MG63 (cell line): ENCODE results near the gene MGAT3. TPM values are rescaled to one million over a fixed set of nuclear protein-coding genes. Genes with fewer than 3 reads are reported as not detected.
A peak's percentile ranks its signal among the peaks of the same experiment; 100 is the strongest.

Source experiments
- DNase-seq: peaks from one replicate; pipeline ENCODE4 v3.0.0-alpha.2; 2020
- H3K27me3 ChIP-seq: fragments of 250-450 bp; sonication (Bioruptor Pico); 2 replicates; pipeline ENCODE4 v1.5.1; 2020; ENCODE audit warnings: mild to moderate bottlenecking, moderate library complexity
- H3K36me3 ChIP-seq: fragments of 250-450 bp; sonication (Bioruptor Pico); 2 replicates; pipeline ENCODE4 v1.5.1; 2020; ENCODE audit warnings: mild to moderate bottlenecking, moderate library complexity
- H3K4me3 ChIP-seq: fragments of 250-450 bp; sonication (Bioruptor Pico); 2 replicates; pipeline ENCODE4 v1.5.1; 2020; ENCODE audit warnings: mild to moderate bottlenecking, moderate library complexity
- H3K9me3 ChIP-seq: fragments of 250-450 bp; sonication (Bioruptor Pico); 2 replicates; pipeline ENCODE4 v1.5.1; 2020; ENCODE audit warnings: mild to moderate bottlenecking, moderate library complexity
- total RNA-seq: library from RNA; depleted of rRNA; stranded (reverse); fragments of >200 nt; shearing (Covaris generic); gene quantifications from 2 replicates; pipeline ENCODE4 v1.2.3, GENCODE V29; 2014; ENCODE audit warnings: low replicate concordance

MGAT3 gene
- total RNA-seq, 1 experiment from 2014 or later, result 0.20 TPM

DNA sequence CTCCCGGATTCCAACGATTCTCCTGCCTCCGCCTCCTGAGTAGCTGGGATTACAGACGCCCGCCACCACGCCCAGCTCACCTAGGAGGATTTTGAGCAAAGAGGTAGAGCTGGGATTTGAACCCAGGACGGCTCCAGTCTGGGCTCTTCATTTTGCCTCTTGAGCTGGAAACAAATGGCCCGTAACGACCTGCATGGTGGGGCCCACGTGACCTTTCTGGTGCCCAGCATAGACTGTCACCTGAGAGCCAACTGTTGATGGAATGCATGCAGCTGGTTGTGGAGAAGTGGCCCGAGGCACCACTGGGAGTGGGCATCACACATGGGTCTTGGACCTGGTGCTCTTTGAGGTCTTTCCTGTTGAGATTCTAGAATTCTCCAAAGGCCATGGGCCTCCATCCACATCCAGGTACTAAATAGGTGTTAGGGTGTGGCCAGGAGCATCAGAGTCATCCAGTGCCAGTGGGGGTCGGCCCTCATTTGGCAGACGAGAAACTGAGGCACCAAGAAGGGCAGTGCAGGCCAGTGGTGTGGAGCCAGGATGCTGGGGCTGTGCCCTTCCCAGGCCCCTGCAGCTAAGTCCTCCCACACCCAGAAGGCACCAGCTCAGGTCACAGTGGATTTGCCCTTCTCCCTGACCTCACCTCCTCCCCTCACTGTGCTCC lies 67.4 kb downstream of the MGAT3 start:
- Histone ChIP-seq H3K36me3 (peaks cover 56% of the 10 kb centered on the region), H3K9me3 (no peaks in the 10 kb centered on the region), H3K4me3 (no peak overlapping the region), H3K27me3 (no peaks in the 10 kb centered on the region)
- no peak for DNase-seq

DNA sequence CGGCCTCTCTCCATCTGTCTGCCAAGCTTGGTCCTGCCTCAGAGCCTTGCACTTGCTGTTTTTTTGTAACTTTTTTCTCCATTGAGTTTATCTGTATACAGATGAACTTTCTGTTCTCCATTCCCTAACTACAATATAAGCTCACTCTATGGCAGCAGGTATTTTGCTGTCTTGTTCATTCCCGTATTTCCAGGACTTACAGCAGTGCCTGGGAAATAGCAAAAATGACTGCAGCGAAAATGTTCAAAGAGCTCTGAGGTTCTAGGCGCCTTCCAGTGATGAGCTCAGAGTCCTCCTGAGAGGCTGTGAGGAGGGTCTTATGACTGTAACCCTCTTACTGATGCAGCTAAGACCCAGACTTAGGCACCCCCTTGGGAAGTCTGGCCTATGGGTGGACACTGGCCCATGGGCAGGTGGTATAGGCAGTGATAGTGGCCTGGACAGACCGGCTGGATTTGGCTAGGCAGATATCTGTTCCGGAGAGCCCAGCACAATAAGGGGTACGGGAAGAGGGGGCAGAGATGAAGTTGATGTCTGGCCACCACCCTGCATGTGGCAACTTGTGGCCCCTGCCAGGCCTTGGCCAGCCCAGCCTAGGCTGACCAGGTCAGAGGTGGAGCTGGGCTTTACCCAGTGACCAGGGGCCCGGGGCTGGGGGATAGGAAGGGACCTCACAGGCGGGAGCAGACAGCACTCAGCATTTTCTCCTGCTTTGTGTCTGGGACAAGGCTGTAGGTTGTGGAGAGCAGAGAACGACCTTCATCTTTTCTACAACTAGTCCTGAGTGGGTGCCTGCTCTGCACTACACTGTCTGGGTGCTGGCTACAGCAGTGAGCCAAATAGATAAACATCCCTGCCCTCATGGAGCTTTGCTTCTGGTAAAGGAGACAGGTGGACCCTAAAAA lies 68.2 kb downstream of the MGAT3 start:
- no peak overlapping the region for H3K4me3 ChIP-seq
- peaks cover 63% of the 10 kb centered on the region for H3K36me3 ChIP-seq
- no peaks in the 10 kb centered on the region for H3K9me3 ChIP-seq
- DNase-seq, result no peak
- no peaks in the 10 kb centered on the region for H3K27me3 ChIP-seq

DNA sequence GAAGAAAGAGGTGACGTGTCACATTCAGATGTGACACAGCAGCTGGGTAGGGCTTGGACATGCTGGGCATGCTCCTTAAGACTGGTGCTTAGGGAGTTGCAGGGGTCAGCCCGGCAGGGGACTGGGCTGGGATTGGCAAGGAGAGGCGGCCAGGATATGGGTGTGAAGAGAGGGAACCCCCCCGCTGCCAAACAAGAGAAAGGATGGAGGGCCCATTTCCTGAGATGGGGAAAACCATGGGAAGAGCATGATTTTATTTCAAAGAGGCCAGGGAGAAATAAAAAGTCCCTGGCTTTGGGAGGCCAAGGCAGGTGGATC lies 68.8 kb downstream of the MGAT3 start:
- H3K4me3 ChIP-seq, result no peak overlapping the region
- H3K36me3 ChIP-seq, result peaks cover 66% of the 10 kb centered on the region
- H3K9me3 ChIP-seq, result no peaks in the 10 kb centered on the region
- no peak for DNase-seq
- no peaks in the 10 kb centered on the region for H3K27me3 ChIP-seq

GRCh38 chr22:39526736-39527171 lies 69.9 kb downstream of the MGAT3 start:
- Histone ChIP-seq H3K9me3 (no peaks in the 10 kb centered on the region), H3K4me3 (no peak overlapping the region), H3K27me3 (no peaks in the 10 kb centered on the region), H3K36me3 (peaks cover 64% of the 10 kb centered on the region)
- DNase-seq, result no peak

- no peaks in the 10 kb centered on the region for H3K27me3 ChIP-seq
- no peak for DNase-seq
- H3K36me3 ChIP-seq, result peaks cover 56% of the 10 kb centered on the region
- no peaks in the 10 kb centered on the region for H3K9me3 ChIP-seq
- no peak overlapping the region for H3K4me3 ChIP-seq
These were observed 70.7 kb downstream of the MGAT3 start for GRCh38 chr22:39527481-39527961.

DNA sequence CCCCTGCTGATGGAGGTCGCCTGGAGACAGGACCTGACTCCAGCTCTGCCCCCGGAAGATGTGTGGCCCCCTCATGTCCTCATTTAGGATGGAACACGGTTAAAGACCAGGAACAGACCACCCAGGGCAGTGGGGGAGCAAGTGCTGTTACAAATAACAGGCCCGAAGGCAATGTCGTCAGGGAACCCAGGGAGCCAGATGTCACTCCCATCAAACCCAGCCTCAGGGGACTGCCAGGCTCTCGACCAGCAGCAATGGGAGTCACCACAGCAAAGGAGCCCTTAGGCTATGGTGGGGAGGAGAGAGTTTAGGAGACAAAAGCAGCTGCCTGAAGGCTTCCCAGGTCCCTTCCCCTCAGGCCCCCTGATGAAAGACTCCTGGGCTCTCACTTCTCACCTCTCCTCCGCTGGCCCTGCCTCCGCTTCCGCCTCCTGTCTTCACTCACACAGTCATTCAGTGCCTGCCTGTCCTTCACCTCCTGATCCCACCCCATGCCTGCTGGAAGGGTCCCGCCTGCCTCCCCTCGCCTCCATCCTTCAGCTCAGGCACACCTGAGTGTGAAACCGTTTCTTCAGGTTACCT lies 71.4 kb downstream of the MGAT3 start:
- Histone ChIP-seq H3K36me3 (peaks cover 50% of the 10 kb centered on the region), H3K9me3 (no peaks in the 10 kb centered on the region), H3K4me3 (no peak overlapping the region), H3K27me3 (no peaks in the 10 kb centered on the region)
- DNase-seq, result no peak

DNA sequence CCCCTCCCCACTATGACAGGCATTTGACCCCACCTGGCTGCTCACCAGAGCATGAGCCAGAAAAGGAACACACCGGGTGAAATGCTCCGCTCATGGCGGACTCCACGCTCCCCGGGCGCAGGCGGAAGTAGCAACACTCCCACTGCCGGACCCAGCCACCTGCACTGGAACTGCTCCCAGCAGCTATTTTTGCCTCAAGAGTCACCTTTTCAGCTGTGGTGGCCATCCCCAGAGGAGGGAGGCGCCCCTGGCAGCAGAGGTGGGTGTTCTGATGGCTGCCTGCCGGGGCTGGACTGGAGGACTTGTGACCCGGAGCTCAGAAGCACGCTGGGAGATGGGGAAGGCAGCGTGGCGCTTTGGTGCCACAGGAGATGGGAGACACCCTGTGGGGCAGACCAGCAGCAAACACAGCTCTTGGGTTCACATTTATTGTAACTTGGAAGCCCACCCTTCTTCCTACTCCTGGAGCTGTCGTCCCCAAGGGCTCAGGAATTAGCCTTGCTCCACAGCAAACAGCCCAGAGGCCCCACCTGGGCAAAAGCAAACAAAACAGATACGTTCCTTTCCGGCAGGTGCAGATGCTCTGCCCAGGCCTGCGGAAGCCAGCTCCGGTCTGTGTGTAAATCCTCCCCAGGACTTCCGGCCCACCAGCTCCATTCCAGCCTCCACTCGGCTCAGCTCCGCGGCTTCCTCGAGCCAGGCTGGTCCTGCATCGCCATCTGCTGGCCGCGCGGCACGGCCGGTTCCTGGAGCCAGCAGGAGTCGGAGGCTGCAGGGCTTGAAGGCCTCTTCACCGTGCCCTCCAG lies 72.1 kb downstream of the MGAT3 start:
- DNase-seq, result peak; percentile 83
- no peak overlapping the region for H3K4me3 ChIP-seq
- no peaks in the 10 kb centered on the region for H3K9me3 ChIP-seq
- no peaks in the 10 kb centered on the region for H3K27me3 ChIP-seq
- peaks cover 46% of the 10 kb centered on the region for H3K36me3 ChIP-seq

- no peak for DNase-seq
- H3K9me3 ChIP-seq, result no peaks in the 10 kb centered on the region
- no peak overlapping the region for H3K4me3 ChIP-seq
- peaks cover 41% of the 10 kb centered on the region for H3K36me3 ChIP-seq
- H3K27me3 ChIP-seq, result no peaks in the 10 kb centered on the region
These were observed 72.7 kb downstream of the MGAT3 start for GRCh38 chr22:39529487-39529851.

GRCh38 chr22:39530116-39530515 lies 73.3 kb downstream of the MGAT3 start:
- Histone ChIP-seq H3K36me3 (peaks cover 37% of the 10 kb centered on the region), H3K4me3 (no peak overlapping the region), H3K27me3 (no peaks in the 10 kb centered on the region), H3K9me3 (no peaks in the 10 kb centered on the region)
- no peak for DNase-seq

DNA sequence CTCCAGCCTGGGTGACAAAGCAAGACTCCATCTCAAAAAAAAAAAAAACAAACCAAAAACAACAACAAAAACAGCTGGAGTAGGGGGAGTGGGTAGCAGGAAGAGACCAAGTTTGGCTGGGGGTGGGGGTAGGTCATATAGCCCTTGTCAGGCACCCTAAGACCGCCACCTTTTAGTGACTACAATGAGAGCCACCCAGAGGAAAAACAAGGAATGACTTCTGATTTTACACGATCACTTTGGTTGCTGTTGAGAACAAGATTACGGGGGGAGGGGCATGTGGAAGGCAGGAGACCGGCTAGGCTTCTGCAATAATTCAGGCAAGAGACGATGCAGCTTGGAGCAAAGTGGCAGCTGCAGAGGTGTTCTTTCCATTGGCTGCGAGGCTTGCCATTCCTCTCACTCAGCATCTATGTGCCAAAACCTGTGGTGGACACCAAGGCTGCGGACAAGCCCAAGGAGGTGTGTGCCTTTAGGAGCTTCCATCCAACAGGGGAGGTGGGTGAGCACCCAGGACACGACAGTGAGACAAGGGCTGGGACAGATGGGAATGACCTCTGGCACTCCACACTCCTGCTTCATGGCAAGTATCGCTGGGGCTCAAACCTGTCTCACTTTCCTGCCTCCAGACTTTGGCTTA lies 74.0 kb downstream of the MGAT3 start:
- no peak for DNase-seq
- no peaks in the 10 kb centered on the region for H3K9me3 ChIP-seq
- no peaks in the 10 kb centered on the region for H3K27me3 ChIP-seq
- H3K4me3 ChIP-seq, result no peak overlapping the region; the same call in 1 of the 2 replicates
- H3K36me3 ChIP-seq, result peaks cover 37% of the 10 kb centered on the region

DNA sequence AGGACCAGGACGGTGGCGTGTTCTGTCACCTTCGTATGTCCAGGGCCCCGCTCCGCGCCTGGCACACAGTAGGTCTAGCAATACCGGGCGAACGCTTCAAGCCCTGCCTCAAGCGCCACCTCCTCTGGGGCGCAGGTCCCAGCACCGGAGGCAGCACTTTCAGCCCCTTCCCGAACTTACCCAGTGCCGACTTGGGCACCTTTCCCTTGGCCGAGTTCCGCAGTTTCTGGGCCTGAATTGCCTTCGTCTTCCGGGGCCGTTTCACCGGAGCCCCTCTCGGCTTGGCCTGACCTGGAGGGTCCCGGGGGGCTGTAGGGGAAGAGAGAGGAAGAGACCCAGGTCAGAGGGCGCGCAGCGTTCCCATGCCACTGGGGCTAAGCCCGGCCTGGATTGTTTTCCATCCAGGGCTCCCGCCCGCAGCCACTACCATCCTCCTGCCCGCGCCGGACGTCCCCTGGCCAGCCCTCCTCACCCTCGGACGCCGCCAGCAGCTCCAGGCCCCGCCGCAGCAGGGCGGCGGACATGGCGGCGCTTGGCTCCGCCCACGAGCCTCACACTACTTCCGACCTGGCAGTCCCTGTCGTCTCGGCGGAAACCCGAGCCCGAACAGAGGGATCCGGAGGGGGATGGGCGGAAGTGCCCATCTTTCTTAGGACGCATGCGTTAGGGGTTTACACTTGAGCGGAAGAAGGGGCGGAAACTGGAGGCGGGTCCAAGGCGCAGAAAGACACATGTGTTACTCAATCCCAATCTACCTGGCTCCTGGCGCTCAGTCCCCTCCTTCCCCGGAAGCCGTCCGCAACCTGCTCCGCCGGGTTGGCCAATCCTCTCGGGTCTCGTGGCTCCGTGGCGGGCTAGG lies 75.6 kb downstream of the MGAT3 start, which contains the start of gene RPS19BP1:
Gene RPS19BP1, minus strand, starts transcription at position 534 of the 859 bp plus-strand sequence. Its CDS starts 10 bp downstream, at position 524.
- Histone ChIP-seq H3K27me3 (no peaks in the 10 kb centered on the region), H3K9me3 (no peaks in the 10 kb centered on the region), H3K4me3 (peak within 1 kb of the TSS; percentile 86), H3K36me3 (peaks cover 37% of the 10 kb centered on the region)
- DNase-seq, result peak; percentile 98

- Histone ChIP-seq H3K9me3 (no peaks in the 10 kb centered on the region), H3K4me3 (no peak overlapping the region), H3K27me3 (no peaks in the 10 kb centered on the region), H3K36me3 (peaks cover 23% of the 10 kb centered on the region)
- no peak for DNase-seq
These were observed 77.3 kb downstream of the MGAT3 start for GRCh38 chr22:39534092-39534506.

DNA sequence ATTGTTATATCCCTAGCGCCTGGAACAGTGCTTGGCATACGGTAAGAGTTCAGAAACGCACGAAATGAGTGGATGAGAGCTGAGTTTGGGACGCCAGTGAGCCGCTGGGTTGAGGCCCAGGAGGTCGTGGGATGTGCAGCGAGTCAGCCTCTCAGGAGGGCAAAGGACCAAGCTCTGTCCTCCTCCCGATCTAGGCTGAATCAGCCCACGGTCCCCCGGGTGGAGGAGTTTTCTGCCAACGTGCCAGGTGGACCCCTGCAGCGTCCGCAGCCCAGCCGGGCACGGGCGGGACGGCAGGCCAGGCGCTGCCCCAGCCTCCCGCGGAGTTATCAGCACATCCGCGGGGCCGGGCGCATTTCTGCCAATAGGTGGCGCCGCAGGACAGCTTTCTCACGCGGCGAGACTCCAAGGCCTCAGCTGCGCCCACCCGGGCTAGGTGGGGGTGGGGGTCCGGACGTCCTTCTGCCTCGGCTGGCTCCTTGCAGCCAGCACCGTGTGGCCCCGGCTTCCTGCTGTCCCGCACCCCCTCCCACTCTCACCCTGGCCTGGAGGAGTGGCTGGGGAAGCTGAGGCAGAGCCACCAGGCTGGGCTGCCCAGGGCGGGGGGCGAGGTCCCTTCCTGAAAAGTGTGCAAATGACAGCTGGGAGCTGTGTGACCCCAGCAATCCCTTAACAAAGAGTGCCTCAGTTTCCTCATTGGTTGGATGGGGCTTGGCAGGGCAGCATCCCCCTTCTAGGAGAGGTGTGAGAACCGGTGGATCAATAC lies 78.0 kb downstream of the MGAT3 start:
- DNase-seq, result peak; percentile 75
- Histone ChIP-seq H3K27me3 (no peaks in the 10 kb centered on the region), H3K4me3 (no peak overlapping the region), H3K9me3 (no peaks in the 10 kb centered on the region), H3K36me3 (peaks cover 16% of the 10 kb centered on the region)

DNA sequence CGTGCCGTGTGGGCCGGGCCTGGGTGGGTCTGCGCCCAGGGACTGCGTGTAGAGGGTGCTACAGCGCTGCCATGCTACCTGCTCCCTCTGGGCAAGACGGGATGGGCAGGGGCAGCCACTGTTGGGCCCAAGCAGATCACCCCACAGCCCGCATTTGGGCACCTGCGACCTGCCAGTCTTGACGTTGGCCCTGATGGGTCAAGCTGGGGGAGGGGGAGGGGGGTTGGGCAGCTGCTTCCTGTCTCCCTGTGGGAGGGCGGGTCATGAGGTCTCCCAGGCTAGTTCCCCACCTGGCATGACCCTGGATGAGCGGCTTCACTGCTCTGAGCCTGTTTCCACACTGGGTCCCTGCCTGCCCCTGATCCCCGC lies 78.5 kb downstream of the MGAT3 start:
- no peaks in the 10 kb centered on the region for H3K27me3 ChIP-seq
- no peaks in the 10 kb centered on the region for H3K9me3 ChIP-seq
- no peak for DNase-seq
- peaks cover 11% of the 10 kb centered on the region for H3K36me3 ChIP-seq
- no peak overlapping the region for H3K4me3 ChIP-seq
